GM18951 (cell line): Measurements from ENCODE around the gene PPP1R37.

ENCODE experiments used
- POLR2A ChIP-seq: IDR thresholded peaks from 4 replicates; pipeline ENCODE4 v1.6.1; 2011; ENCODE audit warnings: mild to moderate bottlenecking; ENCODE audit not compliant: insufficient read length, insufficient read depth; ENCODE audit errors: extremely low read depth
- in situ Hi-C: fragments of 300-500 bp; cut with MboI; formaldehyde crosslinking; loops from one replicate; pipeline ENCODE4 v1.12.0; 2022; ENCODE audit warnings: low sequenced_read_pairs, mixed read lengths, inconsistent platforms; ENCODE audit not compliant: unreplicated experiment

PPP1R37 gene

DNA sequence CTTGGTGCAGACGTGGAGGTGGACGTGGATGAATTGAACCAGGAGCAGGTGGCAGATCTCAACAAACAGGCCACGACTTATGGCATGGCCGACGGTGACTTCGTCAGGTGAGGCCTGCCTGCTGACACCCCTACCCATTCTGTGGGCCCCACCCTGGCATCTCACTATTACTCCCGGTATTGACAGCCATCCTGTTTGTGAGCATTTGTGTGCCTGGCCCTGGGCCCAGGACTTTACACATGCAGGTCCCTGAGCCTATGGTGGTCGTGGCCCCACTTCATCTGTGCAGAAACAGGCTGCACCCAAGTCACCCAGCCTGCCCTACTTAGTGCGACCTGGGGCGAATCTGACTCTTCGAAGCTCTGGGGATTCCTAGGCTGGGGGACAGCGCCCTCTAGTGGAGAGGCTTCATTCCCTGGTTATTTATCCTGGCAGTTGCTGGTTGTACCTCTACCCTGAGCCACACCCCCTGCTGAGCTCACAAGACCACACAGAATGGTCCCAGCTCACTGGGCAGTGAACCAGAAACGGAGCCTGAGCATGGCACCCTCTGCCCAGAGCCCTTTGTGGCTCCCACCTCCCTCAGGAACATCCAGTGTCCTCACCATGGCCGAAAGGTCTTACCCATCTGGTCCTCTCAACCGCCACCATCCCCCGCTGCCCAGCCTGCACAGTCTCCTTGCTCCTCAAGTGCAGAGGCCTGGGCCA, 33.6 kb upstream of the PPP1R37 start:
- in situ Hi-C loops = loop anchor here (5.0 kb wide), 1 partner anchor 67 kb away; no protein-coding TSS in a partner anchor

GRCh38 chr19:45061965-45062364, 31.0 kb upstream of the PPP1R37 start:
- in situ Hi-C loops = no loop called here
- TF ChIP-seq POLR2A = no peak

More for the DNA sequence above, 33.6 kb upstream of the PPP1R37 start:
- no peak for TF ChIP-seq POLR2A

DNA sequence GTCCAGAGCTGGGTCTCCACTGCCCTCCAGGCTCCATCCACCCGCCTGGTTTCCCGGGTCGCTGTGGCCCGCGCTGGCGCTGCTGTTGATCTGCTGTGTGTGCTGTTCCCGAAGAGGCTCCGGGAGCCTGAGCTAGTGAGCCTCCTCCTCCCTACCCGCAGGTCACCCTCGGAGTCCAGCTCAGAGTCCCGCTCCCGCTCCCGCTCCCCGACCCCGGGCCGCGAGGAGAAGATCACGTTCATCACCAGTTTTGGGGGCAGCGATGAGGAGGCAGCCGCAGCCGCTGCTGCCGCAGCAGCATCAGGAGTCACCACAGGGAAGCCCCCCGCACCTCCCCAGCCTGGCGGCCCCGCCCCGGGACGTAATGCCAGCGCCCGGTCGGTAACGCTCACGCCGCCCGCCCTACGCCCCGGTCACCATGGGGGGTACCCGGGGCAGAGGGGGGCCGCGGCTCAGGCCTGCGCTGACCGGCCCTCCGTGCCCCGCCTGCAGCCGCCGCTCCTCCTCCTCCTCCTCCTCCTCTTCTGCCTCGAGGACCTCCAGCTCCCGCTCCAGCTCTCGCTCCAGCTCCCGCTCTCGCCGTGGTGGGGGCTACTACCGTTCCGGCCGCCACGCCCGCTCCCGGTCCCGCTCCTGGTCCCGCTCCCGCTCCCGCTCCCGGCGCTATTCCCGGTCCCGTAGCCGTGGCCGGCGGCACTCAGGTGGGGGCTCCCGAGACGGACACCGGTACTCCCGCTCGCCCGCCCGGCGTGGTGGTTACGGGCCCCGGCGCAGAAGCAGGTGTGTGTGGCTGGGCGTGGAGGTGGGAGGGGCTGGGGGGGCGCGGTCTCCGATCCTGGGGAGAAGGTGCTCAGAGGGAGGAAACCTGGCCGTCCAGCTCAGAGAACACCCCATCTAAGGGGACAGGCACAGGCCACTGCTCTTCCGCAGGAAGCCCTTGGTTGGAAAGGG, 28.9 kb upstream of the PPP1R37 start:
- in situ Hi-C loops = no loop called here

GRCh38 chr19:45066921-45067661, 25.9 kb upstream of the PPP1R37 start:
- in situ Hi-C loops = no loop called here
- TF ChIP-seq POLR2A = no peak

More for the DNA sequence above, 28.9 kb upstream of the PPP1R37 start:
- no peak for TF ChIP-seq POLR2A

DNA sequence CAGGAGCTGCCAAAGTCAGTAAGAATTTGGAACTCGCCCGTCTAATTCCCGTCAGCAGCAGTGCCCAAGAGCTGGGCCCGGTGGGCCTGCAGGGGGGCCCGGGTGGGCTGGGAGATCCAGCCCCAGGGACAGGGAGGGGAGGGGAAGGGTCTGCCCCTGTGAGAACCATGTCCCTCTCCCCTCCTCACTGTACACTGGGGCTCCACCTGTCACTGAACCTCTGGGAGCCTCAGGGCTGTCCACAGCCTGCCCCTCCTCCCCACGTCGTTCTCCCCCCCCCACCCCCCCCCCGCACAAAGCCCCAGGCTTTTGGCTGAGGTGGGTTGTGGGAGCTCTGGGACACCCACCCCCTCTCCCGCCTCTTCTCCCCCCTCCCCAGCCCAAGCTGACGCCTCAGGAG, 24.9 kb upstream of the PPP1R37 start:
- TF ChIP-seq POLR2A = no peak
- in situ Hi-C loops = no loop called here

DNA sequence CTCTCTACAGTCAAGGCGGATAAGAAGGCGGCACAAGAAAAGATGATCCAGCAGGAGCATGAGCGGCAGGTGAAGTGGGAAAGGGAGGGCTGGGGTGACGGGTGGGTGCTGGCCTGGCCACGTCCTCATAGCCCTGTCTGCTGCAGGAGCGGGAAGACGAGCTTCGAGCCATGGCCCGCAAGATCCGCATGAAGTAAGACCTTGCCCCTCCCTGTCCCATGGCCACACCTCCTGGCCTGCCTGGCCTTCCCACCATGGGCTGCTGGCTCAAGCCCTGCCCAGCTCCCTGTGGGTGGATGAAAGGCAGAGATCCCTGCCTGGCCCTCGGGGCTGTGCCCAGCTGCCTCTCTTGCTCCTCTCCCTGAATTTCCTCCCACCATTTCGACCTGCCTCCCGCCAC, 23.9 kb upstream of the PPP1R37 start:
- peak; percentile 11 for TF ChIP-seq POLR2A
- in situ Hi-C loops = no loop called here

DNA sequence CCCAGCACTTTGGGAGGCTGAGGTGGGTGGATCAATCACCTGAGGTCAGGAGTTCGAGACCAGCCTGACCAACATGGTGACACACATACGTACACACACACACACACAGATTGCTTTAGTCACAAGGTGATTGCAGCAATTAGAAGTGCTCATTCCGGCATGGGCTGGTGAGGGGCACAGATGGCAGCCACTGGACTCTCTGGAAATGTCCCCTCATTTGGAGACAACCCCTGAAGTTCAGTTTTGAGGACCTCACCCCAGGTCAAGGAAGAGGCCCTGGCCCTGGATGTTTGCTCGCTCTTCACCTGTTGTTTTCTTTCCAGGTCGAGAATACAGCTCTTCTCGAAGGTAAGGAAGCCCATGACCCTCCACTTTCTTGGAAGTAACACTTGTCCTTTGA, 22.8 kb upstream of the PPP1R37 start:
- in situ Hi-C loops = no loop called here
- TF ChIP-seq POLR2A = no peak

- in situ Hi-C loops = no loop called here
- peak; percentile 33 for TF ChIP-seq POLR2A
These were observed 22.0 kb upstream of the PPP1R37 start for GRCh38 chr19:45070861-45071544.

DNA sequence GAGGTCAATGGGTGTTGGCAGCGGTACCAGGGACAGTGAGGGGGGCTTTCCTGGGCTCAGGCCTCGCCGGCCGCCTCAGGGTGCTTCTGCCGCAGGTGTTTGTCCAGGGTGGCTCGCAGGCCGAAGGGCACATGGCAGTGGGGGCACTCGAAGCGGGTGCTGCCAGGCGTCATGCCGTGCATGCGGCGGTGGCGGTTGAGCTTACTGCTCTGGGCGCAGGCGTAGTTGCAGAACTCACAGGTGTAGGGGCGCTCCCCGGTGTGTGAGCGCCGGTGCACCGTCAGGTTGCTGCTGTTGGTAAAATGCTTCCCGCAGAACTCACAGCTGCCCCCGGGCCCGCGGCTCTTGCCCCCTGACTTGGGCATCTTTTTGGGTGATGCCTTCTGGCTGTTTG, 21.4 kb upstream of the PPP1R37 start:
- in situ Hi-C loops = no loop called here
- TF ChIP-seq POLR2A = no peak

- TF ChIP-seq POLR2A = peak; percentile 3
- in situ Hi-C loops = no loop called here
These were observed 20.8 kb upstream of the PPP1R37 start for GRCh38 chr19:45071969-45072790.

- in situ Hi-C loops = no loop called here
- TF ChIP-seq POLR2A = no peak
These were observed 18.2 kb upstream of the PPP1R37 start for GRCh38 chr19:45074744-45075300.
